ELF-1 (cell line): ENCODE results near the gene CSE1L.
"Not testable (repeated sequence)": the region's sequence is repeated elsewhere in the genome, so short reads cannot be mapped to it uniquely, and the experiment has no call there.

Experiments
- DNase-seq: peaks from one replicate; pipeline ENCODE4 v3.0.0-alpha.2; 2016; ENCODE audit warnings: low read depth, low spot score

Gene CSE1L, protein sequence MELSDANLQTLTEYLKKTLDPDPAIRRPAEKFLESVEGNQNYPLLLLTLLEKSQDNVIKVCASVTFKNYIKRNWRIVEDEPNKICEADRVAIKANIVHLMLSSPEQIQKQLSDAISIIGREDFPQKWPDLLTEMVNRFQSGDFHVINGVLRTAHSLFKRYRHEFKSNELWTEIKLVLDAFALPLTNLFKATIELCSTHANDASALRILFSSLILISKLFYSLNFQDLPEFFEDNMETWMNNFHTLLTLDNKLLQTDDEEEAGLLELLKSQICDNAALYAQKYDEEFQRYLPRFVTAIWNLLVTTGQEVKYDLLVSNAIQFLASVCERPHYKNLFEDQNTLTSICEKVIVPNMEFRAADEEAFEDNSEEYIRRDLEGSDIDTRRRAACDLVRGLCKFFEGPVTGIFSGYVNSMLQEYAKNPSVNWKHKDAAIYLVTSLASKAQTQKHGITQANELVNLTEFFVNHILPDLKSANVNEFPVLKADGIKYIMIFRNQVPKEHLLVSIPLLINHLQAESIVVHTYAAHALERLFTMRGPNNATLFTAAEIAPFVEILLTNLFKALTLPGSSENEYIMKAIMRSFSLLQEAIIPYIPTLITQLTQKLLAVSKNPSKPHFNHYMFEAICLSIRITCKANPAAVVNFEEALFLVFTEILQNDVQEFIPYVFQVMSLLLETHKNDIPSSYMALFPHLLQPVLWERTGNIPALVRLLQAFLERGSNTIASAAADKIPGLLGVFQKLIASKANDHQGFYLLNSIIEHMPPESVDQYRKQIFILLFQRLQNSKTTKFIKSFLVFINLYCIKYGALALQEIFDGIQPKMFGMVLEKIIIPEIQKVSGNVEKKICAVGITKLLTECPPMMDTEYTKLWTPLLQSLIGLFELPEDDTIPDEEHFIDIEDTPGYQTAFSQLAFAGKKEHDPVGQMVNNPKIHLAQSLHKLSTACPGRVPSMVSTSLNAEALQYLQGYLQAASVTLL

DNA sequence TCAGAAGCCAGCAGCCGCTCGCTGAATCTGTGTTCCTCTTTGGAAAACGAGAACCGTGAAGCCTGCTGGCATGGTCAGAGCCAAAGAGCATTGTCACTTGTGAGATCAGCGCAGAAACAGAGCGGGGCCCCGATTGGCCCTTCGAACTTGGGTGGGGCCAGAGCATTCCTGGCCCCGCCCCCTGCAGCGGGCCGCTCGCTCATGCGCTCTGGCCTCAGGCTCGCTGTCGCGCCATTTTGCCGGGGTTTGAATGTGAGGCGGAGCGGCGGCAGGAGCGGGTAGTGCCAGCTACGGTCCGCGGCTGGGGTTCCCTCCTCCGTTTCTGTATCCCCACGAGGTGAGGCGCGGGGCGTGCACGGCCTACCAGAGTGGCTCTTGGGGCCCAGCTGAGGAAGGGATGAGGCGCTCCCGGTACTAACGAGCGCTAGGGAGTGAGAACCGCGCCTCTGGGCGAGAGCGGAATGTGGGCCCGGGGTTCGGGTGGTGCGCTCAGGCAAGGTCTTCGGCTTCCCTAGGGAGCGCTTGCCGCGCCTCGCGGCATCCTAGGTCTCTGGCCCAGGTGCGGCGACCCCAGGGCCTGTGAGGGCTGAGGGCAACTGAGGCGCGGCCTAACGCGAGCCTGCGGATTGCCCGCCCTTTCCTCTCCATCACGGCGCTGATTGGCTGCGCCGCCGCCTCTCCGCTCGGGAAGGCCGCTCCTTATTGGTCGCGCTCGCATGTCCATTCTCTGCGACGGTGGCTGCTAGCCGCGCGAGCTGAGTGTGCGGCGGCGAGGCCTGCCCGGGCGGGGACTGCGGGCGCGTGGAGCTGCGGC, at the start of gene CSE1L:
CSE1L (plus strand) TSS at position 226 of the 814 bp plus-strand sequence. CDS start 12,152 bp downstream, outside the sequence.
- peak; percentile 97 for DNase-seq

DNA sequence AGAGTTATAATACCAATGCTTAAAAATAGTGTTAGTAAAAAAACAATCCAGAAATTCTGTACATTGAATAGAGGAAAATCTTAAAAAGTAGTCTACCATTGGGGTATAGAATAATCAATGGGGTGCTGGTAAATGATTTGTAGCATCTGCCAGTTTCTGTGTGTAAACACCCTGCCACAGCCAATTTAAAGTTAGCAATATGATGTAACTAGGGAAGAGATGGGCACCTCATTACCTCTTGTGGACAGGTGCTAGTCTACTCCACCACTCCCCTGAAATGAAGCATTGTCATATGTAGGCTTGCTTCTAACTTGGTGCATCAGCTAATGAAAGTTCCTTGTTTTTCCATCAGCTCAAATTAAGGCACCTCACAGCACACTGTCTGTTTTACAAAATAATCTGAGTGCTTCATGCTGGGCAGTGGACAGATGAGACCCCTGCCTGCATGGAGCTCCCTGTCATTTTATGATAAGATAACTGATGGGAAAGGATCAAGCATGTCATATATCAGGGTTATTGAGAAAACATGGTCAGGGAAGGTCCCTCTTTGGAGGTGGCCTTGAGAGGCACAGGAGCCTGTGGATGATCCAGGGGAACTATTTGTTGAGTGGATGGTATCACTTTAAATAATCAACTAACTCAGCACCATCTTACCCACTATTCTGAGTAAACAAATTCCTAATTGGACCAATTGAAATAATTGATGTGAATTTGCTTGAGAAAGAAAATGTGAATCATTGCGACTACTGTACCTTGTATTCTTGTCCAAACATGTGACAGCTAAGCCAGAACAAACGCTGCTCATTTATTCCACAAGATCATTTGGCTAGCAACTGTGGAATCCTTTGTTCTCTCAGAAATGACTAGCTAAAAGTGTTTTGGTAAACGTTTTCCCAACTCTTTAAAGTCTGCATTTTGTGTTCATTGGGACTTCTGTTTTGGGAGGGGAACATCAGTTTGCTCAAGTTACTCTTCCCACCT, 45.9 kb upstream of the CSE1L start:
- DNase-seq: no peak

DNA sequence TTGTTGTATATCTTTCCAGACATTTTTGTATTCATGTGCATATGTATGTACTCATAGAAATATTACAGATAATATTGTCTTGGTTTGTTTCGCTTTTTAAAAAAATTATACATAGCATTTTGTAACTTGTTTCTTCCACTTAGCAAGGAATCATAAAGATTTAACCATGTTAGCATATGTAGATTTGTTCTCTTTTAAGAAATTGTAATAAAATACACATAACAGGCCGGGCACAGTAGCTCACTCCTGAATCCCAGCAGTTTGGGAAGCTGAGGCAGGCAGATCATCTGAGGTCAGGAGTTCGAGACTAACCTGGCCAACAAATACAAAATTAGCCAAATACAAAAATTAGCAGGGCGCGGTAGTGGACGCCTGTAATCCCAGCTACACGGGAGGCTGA, 44.4 kb upstream of the CSE1L start:
- DNase-seq: no peak

DNA sequence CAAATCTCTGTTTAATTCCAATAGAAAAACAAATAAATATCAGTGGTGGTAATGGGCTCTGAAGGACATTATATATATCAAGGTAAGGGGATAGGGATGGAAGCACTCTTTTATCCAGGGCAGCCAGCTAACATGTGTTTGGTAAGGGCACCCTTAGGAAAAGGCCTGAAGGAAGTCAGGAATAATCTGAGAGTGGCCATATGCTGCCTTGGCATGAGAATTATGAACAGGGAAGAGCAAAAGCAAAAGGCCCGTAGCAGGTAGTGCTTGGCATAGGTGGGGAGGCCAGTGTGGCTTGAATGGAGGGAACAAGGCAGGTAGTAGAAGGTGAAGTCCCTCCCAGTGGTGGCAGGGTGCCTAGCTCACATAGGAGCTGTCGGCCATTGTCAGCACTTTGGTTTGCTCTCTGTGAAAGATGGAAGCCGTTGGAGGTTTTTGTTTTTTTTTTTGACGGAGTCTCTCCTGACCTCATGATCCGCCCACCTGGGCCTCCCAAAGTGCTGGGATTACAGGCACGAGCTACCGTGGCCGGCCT, 39.6 kb upstream of the CSE1L start:
- DNase-seq: no peak

DNA sequence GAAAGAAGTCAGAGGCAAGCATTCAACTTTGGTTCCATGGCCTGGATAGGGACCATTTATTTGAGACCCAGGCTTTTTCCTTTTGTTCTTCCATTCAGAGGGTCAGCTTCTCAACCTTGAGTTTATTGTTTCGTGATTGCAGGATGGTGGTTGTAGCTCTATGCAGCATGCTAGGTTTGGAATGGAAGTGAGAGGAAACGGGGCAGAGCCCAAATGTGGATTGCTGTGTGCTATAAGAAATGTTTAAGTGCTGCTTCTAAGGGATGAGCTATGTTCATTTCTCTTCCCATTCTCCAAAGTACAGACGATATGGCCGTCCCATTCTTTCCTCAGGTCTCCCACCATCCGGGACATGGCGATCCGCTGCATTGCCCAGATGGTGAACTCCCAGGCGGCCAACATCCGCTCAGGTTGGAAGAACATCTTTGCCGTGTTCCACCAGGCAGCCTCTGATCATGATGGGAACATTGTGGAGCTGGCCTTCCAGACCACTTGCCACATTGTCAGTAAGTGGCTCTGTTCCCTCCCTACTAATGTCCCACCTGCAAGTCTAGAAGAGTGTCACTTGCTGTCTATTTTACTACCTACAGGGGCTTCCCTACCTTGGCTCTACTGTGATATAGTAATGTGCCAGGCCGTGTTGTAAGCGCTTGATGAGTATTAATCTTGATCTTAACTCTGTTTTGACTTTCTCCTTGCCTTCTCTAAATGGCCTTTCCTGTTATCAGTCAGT, 36.0 kb upstream of the CSE1L start:
- no peak for DNase-seq

DNA sequence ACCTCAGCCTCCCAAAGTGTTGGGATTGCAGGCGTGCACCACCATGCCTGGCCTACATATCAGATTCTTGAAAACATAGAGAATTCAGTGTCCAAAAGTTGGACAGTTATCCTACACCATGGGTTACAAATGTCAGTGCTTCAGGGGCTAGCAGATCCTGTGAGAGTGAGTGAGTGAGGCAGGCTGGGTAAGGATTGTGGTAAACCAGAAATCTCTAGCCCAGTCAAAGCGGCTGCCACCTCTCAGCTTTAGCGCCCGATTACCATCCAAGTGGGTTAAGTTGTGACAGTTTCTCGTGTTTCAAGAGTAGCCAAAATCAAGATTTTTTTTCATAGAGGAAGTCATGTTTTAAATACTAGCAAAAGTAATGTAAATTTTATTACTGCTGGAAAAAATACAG, 21.9 kb upstream of the CSE1L start:
- no peak for DNase-seq

DNA sequence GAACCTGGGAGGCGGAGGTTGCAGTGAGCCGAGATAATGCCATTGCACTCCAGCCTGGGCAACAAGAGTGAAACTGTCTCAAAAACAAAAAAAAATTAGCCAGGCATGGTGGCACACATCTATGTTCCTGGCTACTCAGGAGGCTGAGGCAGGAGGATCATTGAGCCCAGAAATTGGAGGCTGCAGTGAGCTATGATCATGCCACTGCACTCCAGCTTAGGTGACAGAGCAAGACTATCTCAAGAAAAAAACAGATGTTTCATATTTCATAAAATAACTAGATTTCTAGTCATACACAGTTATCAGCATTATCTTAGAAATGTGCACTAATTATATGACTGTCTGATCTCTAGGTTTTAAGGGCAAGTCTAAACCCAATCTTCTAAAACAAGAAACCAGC, 17.9 kb upstream of the CSE1L start:
- DNase-seq: not testable (repeated sequence)

DNA sequence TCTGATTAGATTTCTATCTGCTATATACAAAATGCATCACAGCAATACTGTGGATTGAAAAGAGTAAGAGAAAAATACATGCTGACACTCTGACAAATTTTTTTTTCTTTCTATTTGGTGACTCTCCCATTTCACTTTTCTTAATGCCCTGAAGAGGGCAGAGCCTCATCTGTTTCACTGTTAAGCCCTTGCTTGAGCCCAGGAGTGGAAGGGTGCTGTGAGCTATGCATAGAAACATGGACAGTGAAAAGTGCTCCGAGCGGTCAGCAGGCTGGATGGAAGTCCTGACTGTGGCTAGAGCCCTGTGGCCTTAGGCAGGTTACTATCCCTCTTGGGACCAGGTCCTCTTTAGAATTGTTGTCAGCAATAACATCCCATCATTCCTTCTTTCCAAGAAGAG, 17.4 kb upstream of the CSE1L start:
- DNase-seq: peak; percentile 28

DNA sequence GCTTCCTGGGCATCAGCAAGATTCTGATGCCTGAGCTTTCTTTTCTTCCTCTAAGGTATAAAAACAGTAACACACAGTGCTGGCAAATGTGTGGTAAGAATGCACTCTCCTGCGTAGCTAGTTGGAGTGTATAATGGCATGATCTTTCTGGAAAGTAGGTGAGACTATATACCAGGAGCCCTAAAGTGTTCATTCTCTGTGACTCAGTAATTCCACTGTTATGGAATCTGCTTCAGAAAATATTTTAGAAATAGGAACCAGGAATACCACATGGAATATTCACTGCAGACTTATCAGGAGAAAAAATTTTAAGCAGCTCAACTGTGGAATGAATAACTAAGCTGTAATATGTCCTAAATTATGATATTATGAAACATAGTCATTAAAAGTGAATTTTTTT, 16.9 kb upstream of the CSE1L start:
- DNase-seq: no peak

DNA sequence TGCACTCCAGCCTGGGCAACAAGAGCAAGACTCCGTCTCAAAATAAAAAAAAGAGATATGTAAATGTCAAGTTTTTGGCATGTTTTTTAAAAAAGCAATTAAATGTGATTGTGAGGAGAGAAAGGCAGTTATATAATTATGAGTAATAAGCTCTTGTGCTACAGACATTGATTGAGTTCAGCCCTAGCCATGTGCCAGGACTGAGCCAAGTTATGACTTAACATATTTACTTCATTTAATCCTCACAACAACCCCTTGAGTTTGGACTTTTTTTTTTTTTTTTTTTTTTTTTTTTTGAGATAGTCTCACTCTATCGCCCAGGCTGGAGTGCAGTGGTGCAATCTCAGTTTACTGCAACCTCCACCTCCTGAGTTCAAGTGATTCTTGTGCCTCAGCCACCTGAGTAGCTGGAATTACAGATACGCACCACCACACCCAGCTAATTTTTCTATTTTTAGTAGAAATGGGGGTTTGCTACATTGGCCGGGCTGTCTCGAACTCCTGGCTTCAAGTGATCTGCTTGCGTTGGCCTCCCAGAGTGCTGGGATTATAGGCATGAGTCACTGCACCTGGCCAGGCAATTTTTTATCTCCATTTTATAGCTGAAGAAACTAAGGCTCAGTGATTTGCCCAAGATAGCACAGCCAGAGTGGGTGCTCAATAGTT, 15.0 kb upstream of the CSE1L start:
- DNase-seq: no peak

DNA sequence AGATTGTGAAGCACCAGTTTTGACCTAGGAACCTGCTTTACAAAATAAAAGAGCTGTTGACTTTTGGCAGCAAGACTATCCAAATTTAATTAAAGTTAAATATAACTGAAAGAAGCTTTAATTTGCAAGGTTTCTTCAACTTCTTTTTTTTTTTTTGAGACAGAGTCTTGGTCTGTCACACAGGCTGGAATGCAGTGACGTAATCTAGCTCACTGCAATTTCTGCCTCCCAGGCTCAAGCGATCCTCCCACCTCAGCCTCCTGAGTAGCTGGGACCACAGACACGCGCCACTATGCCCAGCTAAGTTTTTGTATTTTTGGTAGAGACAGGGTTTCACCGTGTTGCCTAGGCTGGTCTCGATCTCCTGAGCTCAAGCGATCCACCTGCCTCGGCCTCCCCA, 13.7 kb upstream of the CSE1L start:
- DNase-seq: no peak

DNA sequence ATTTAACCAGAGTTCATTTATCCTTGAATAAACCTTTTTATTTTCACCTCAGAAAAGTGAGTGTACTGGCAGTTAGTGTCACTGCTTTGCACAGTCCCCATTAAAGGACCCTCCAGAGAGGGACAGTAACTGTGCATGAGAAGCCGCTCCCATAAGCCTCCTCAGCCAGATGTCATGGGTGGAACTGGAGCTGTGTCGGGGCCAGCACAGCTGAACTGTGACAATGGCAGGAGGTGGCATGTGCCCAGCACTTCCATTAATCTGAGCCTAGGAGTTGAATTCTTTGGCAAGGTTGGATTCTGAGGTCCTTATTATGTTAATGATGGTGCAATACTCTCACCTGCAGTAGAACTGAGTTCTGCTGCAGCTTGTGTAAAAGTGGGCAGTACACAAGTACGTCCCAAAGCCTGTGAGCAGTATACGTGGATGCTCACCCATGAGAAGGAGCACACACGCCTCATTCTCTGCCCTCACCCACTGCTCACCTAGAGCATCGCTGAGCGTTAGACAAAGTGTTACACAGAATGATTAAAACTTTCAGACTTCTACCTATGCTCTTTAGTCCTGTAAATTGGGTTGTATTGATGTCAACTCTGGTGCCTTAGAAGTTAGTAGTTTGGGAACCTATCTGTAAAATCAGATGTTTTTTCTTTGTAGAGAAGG, 11.9 kb upstream of the CSE1L start:
- no peak for DNase-seq

DNA sequence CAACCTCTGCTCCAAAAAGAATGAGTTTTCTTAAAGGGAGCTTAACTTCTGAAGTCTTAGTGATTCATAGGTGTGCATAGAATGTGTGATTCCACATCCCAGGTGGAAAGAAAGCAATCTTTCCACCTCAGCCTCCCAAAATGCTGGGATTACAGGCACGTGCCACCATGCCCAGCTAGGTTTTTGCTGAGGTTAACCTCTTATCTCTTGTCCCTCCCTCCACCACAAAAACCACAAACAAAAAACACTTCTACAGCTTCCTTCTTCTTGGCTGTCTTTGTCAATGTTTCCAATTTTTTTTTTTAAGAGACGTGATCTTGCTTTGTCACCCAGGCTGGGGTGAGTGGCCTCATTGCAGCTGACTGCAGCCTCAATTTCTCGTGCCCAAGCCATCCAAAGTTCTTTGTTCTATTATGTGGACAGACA, 8.1 kb upstream of the CSE1L start:
- no peak for DNase-seq

DNA sequence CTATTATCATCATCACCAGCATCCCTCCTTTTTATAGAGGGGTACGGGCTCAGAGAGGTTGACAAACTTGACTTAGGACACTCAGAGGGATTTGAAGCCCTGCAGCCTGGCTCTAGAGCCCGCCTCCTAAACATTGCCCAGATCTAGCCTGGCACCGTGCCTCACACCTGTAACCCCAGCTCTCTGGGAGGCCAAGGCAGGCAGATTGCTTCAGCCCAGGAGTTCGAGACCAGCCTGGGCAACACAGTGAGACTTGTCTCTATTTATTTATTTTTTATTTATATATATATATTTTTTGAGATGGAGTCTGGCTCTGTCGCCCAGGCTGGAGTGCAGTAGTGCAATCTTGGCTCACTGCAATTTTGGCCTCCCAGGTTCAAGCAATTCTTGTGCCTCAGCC, 6.3 kb upstream of the CSE1L start:
- DNase-seq: no peak

DNA sequence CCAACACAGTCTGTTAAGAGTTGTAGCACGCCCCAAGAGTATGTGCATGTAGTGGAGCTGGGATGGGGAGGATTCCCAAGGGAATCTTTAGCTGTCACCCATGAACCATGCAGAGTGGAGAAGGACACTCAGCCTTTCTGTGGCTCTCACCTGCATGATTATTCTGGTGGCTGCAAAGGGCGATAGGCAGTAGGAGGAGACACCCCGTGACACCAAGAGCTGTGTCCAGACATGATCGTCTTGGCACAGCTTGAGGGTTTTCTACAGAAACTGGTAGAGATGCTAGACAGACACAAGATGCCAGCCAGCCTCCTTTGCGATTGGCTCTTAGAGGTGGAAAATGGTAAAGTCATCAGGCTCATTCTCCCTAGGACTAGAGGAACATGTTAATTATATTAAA, 3.1 kb upstream of the CSE1L start:
- no peak for DNase-seq

DNA sequence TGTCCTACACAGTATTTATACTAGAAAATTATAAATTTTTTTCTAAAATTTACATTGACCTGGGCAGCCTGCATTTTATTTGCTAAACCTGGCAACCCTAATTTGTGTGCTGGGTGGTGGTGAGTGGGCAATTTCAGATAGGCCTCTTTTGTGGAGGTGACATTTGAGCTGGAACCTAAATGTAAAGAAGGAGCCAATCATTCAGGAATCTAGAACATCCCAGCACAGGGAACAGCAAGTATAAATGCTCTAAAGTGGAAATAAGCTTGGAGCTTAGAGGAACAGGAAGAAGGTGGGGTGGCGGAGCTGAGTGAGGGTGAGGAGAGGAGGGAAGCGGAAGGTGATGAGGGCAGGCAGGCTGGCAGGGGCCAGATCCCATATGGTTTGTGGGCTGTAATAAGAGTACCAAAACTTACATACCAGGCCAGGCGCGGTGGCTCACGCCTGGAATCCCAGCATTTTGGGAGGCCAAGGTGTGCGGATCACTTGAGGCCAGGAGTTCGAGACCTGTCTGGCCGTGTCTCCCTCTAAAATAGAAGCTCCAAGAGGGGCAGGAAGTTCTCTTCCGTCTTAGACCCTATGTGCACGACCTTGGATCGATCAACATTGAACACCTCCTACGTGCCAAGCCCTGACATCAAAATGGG, 549 bp upstream of the CSE1L start:
- no peak for DNase-seq

DNA sequence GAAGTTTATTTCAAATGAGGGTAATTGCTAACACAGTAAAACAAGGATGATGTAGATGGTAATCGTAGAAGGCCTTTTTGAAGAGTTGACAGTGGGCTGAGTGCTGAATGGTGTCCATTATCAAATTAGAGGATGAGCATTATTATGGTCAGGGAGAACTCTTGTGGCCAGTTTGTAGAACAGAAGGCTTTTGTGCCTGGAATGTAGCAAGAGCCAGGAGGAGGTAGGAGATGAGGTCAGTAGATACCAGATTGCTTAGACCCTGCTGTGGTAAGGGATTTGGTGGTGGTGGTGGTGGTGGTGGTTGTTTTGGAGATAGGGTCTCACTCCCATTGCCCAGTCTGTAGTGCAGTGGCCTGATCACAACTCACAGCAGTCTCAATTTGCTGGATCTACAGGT, 6.2 kb downstream of the CSE1L start:
- no peak for DNase-seq

DNA sequence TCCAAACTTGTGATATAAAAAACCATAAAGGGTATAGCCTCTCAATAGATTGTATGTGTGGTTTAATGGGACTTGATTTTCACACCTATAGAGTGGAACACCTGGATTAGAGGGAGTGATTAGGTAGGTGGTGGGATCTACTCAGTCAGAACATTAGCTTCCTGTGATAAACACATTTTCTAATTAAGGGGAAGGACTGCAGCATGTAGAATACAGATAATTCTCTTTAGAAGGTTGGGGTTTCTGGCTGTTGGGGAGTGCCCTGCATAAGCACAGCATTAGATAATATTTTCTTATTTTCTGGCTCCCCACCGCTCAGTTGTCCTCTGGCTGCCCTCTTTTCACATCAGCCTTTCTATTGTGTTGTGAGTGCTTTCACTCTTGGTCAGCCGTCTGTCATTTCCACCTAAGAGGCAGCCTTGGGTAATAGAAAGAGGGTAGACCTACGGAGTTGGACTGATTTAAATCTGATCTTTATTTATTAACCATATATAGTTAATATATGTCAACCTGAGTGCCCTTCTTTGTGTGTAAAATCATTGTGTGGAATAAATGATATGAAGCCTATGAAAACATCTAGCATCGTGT, 8.0 kb downstream of the CSE1L start:
- DNase-seq: no peak
